Measurements from ENCODE around the gene IPO11.

- TF ChIP-seq CTCF (IDR thresholded peaks at IDR 0.05) (no peak), POLR2A (IDR thresholded peaks at IDR 0.05) (no peak)
Observed at GRCh38 chr5:62589504-62589903, 176.9 kb downstream of the IPO11 start.

Measured in suprapubic skin (tissue), 3 donors.